Measurements from ENCODE around the gene CRB3. TPM values are rescaled to one million over a fixed set of nuclear protein-coding genes. Genes with fewer than 3 reads are reported as not detected.

The CRB3 gene
- total RNA-seq, 4 donors from 2014 or later, result 1.0 TPM; not detected in 3

- no peak for TF ChIP-seq CTCF (IDR thresholded peaks at IDR 0.05; ENCODE audit: low read depth)
Measured at GRCh38 chr19:6465006-6465405, 935 bp downstream of the CRB3 start.

- TF ChIP-seq CTCF (IDR thresholded peaks at IDR 0.05; ENCODE audit: low read depth), result no peak
Measured at GRCh38 chr19:6465663-6466062, 1.6 kb downstream of the CRB3 start.

GRCh38 chr19:6466526-6467248 lies 2.6 kb downstream of the CRB3 start:
- no peak for TF ChIP-seq CTCF (IDR thresholded peaks at IDR 0.05; ENCODE audit: low read depth)

GRCh38 chr19:6467384-6467783 lies 3.3 kb downstream of the CRB3 start:
- TF ChIP-seq CTCF (IDR thresholded peaks at IDR 0.05; ENCODE audit: low read depth), result no peak

GRCh38 chr19:6470173-6470572 lies 6.1 kb downstream of the CRB3 start:
- no peak for TF ChIP-seq CTCF (IDR thresholded peaks at IDR 0.05; ENCODE audit: low read depth)

GRCh38 chr19:6471076-6471475 lies 7.0 kb downstream of the CRB3 start:
- TF ChIP-seq CTCF (IDR thresholded peaks at IDR 0.05; ENCODE audit: low read depth), result no peak

- TF ChIP-seq CTCF (IDR thresholded peaks at IDR 0.05; ENCODE audit: low read depth), result no peak
Measured at GRCh38 chr19:6472713-6473112, 8.6 kb downstream of the CRB3 start.

All from subcutaneous adipose tissue (tissue), 4 donors.